Measurements from ENCODE around the gene LDLRAD3. TPM values are rescaled to one million over a fixed set of nuclear protein-coding genes. Genes with fewer than 3 reads are reported as not detected.
A peak's percentile ranks its signal among the peaks of the same experiment; 100 is the strongest.

Gene LDLRAD3
- total RNA-seq, 1 donor from 2014 or later: 8.6 TPM

- peaks cover 46% of the 10 kb centered on the region for H3K4me1 Mint-ChIP-seq (ENCODE audit: low read depth)
- peaks cover 2% of the 10 kb centered on the region for H3K9me3 Mint-ChIP-seq (ENCODE audit: low read depth)
- no peaks in the 10 kb centered on the region for H3K27me3 Mint-ChIP-seq (ENCODE audit: low read depth)
- TF ChIP-seq CTCF (IDR thresholded peaks at IDR 0.05): no peak
- H3K27ac Mint-ChIP-seq (ENCODE audit: unreplicated experiment): peak overlapping the region; percentile 74
- H3K36me3 Mint-ChIP-seq (ENCODE audit: low read depth): no peaks in the 10 kb centered on the region
- H3K4me3 Mint-ChIP-seq (ENCODE audit: unreplicated experiment): no peak overlapping the region
- DNase-seq (ENCODE audit: low spot score): no peak
Observed at GRCh38 chr11:36150986-36151385, 207.1 kb downstream of the LDLRAD3 start.

- no peak overlapping the region for H3K4me3 Mint-ChIP-seq (ENCODE audit: unreplicated experiment)
- H3K9me3 Mint-ChIP-seq (ENCODE audit: low read depth): peaks cover 2% of the 10 kb centered on the region
- H3K27me3 Mint-ChIP-seq (ENCODE audit: low read depth): no peaks in the 10 kb centered on the region
- peaks cover 48% of the 10 kb centered on the region for H3K4me1 Mint-ChIP-seq (ENCODE audit: low read depth)
- no peak for DNase-seq (ENCODE audit: low spot score)
- TF ChIP-seq CTCF (IDR thresholded peaks at IDR 0.05): no peak
- no peaks in the 10 kb centered on the region for H3K36me3 Mint-ChIP-seq (ENCODE audit: low read depth)
- H3K27ac Mint-ChIP-seq (ENCODE audit: unreplicated experiment): no peak overlapping the region
Observed at GRCh38 chr11:36151933-36152580, 208.2 kb downstream of the LDLRAD3 start.

- no peaks in the 10 kb centered on the region for H3K27me3 Mint-ChIP-seq (ENCODE audit: low read depth)
- H3K4me3 Mint-ChIP-seq (ENCODE audit: unreplicated experiment): no peak overlapping the region
- peaks cover 2% of the 10 kb centered on the region for H3K9me3 Mint-ChIP-seq (ENCODE audit: low read depth)
- no peaks in the 10 kb centered on the region for H3K36me3 Mint-ChIP-seq (ENCODE audit: low read depth)
- peak; percentile 45 for TF ChIP-seq CTCF (IDR thresholded peaks at IDR 0.05)
- H3K27ac Mint-ChIP-seq (ENCODE audit: unreplicated experiment): no peak overlapping the region
- H3K4me1 Mint-ChIP-seq (ENCODE audit: low read depth): peaks cover 51% of the 10 kb centered on the region
- DNase-seq (ENCODE audit: low spot score): no peak
Observed at GRCh38 chr11:36153551-36153950, 209.7 kb downstream of the LDLRAD3 start.

GRCh38 chr11:36155124-36155561, 211.3 kb downstream of the LDLRAD3 start:
- TF ChIP-seq CTCF (IDR thresholded peaks at IDR 0.05): no peak
- Mint-ChIP-seq H3K4me3 (ENCODE audit: unreplicated experiment) (no peak overlapping the region), H3K27ac (ENCODE audit: unreplicated experiment) (no peak overlapping the region), H3K4me1 (ENCODE audit: low read depth) (peaks cover 35% of the 10 kb centered on the region), H3K27me3 (ENCODE audit: low read depth) (no peaks in the 10 kb centered on the region), H3K9me3 (ENCODE audit: low read depth) (peaks cover 2% of the 10 kb centered on the region), H3K36me3 (ENCODE audit: low read depth) (no peaks in the 10 kb centered on the region)
- DNase-seq (ENCODE audit: low spot score): no peak

- no peak for DNase-seq (ENCODE audit: low spot score)
- H3K9me3 Mint-ChIP-seq (ENCODE audit: low read depth): peaks cover 1% of the 10 kb centered on the region
- TF ChIP-seq CTCF (IDR thresholded peaks at IDR 0.05): no peak
- no peaks in the 10 kb centered on the region for H3K36me3 Mint-ChIP-seq (ENCODE audit: low read depth)
- H3K4me3 Mint-ChIP-seq (ENCODE audit: unreplicated experiment): no peak overlapping the region
- H3K27ac Mint-ChIP-seq (ENCODE audit: unreplicated experiment): no peak overlapping the region
- H3K4me1 Mint-ChIP-seq (ENCODE audit: low read depth): peaks cover 32% of the 10 kb centered on the region
- H3K27me3 Mint-ChIP-seq (ENCODE audit: low read depth): no peaks in the 10 kb centered on the region
Observed at GRCh38 chr11:36155770-36156160, 211.9 kb downstream of the LDLRAD3 start.
